Measurements from ENCODE around the gene DNAH14.

- TF ChIP-seq TCF12 (IDR thresholded peaks at IDR 0.05; ENCODE audit: low read depth) (no peak), RAD21 (IDR thresholded peaks at IDR 0.05; ENCODE audit: low read depth) (no peak), TAF1 (IDR thresholded peaks at IDR 0.05; ENCODE audit: low read depth) (no peak), CEBPB (IDR thresholded peaks at IDR 0.05) (no peak), MAX (IDR thresholded peaks at IDR 0.05) (no peak), EGR1 (IDR thresholded peaks at IDR 0.05) (no peak), ZBTB7A (IDR thresholded peaks at IDR 0.05; ENCODE audit: low read depth) (no peak), YY1 (IDR thresholded peaks at IDR 0.05; ENCODE audit: low read depth) (no peak), CREB1 (IDR thresholded peaks at IDR 0.05; ENCODE audit: low read depth) (no peak)
- TF ChIP-seq, protein P1, sequence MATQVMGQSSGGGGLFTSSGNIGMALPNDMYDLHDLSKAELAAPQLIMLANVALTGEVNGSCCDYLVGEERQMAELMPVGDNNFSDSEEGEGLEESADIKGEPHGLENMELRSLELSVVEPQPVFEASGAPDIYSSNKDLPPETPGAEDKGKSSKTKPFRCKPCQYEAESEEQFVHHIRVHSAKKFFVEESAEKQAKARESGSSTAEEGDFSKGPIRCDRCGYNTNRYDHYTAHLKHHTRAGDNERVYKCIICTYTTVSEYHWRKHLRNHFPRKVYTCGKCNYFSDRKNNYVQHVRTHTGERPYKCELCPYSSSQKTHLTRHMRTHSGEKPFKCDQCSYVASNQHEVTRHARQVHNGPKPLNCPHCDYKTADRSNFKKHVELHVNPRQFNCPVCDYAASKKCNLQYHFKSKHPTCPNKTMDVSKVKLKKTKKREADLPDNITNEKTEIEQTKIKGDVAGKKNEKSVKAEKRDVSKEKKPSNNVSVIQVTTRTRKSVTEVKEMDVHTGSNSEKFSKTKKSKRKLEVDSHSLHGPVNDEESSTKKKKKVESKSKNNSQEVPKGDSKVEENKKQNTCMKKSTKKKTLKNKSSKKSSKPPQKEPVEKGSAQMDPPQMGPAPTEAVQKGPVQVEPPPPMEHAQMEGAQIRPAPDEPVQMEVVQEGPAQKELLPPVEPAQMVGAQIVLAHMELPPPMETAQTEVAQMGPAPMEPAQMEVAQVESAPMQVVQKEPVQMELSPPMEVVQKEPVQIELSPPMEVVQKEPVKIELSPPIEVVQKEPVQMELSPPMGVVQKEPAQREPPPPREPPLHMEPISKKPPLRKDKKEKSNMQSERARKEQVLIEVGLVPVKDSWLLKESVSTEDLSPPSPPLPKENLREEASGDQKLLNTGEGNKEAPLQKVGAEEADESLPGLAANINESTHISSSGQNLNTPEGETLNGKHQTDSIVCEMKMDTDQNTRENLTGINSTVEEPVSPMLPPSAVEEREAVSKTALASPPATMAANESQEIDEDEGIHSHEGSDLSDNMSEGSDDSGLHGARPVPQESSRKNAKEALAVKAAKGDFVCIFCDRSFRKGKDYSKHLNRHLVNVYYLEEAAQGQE (IDR thresholded peaks at IDR 0.05; ENCODE audit: low read depth), result no peak
- TF ChIP-seq, protein P2, sequence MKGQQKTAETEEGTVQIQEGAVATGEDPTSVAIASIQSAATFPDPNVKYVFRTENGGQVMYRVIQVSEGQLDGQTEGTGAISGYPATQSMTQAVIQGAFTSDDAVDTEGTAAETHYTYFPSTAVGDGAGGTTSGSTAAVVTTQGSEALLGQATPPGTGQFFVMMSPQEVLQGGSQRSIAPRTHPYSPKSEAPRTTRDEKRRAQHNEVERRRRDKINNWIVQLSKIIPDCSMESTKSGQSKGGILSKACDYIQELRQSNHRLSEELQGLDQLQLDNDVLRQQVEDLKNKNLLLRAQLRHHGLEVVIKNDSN (IDR thresholded peaks at IDR 0.05), result no peak
Measured at GRCh38 chr1:225423518-225423855, 494.0 kb downstream of the DNAH14 start.

All from Ishikawa (cell line).